ENCODE measurements around the gene TCERG1L. TPM values are rescaled to one million over a fixed set of nuclear protein-coding genes. Genes with fewer than 3 reads are reported as not detected.

Gene TCERG1L
- total RNA-seq, 1 donor from 2014 or later: 0.48 TPM

GRCh38 chr10:131207176-131207575 is 104.3 kb downstream of the TCERG1L start:
- DNase-seq (ENCODE audit: low spot score): no peak

- DNase-seq (ENCODE audit: low spot score): no peak
Measured at GRCh38 chr10:131206111-131206995, 105.2 kb downstream of the TCERG1L start.

GRCh38 chr10:131205556-131205955 is 106.0 kb downstream of the TCERG1L start:
- DNase-seq (ENCODE audit: low spot score): no peak

GRCh38 chr10:131204406-131205152 is 106.9 kb downstream of the TCERG1L start:
- DNase-seq (ENCODE audit: low spot score): no peak

- DNase-seq (ENCODE audit: low spot score): no peak
Measured at GRCh38 chr10:131203456-131204357, 107.8 kb downstream of the TCERG1L start.

GRCh38 chr10:131202990-131203389 is 108.5 kb downstream of the TCERG1L start:
- no peak for DNase-seq (ENCODE audit: low spot score)

GRCh38 chr10:131201741-131202515 is 109.6 kb downstream of the TCERG1L start:
- DNase-seq (ENCODE audit: low spot score): no peak

- no peak for DNase-seq (ENCODE audit: low spot score)
Measured at GRCh38 chr10:131200856-131201470, 110.6 kb downstream of the TCERG1L start.

- DNase-seq (ENCODE audit: low spot score): no peak
Measured at GRCh38 chr10:131199646-131200045, 111.9 kb downstream of the TCERG1L start.

- no peak for DNase-seq (ENCODE audit: low spot score)
Measured at GRCh38 chr10:131198843-131199242, 112.7 kb downstream of the TCERG1L start.

GRCh38 chr10:131198401-131198800 is 113.1 kb downstream of the TCERG1L start:
- DNase-seq (ENCODE audit: low spot score): no peak

- no peak for DNase-seq (ENCODE audit: low spot score)
Measured at GRCh38 chr10:131196176-131196885, 115.2 kb downstream of the TCERG1L start.

GRCh38 chr10:131195558-131196159 is 115.9 kb downstream of the TCERG1L start:
- DNase-seq (ENCODE audit: low spot score): no peak

GRCh38 chr10:131195116-131195515 is 116.4 kb downstream of the TCERG1L start:
- no peak for DNase-seq (ENCODE audit: low spot score)

GRCh38 chr10:131193923-131194322 is 117.6 kb downstream of the TCERG1L start:
- no peak for DNase-seq (ENCODE audit: low spot score)

- DNase-seq (ENCODE audit: low spot score): no peak
Measured at GRCh38 chr10:131188494-131188893, 123.0 kb downstream of the TCERG1L start.

- DNase-seq (ENCODE audit: low spot score): no peak
Measured at GRCh38 chr10:131187926-131188325, 123.6 kb downstream of the TCERG1L start.

GRCh38 chr10:131187274-131187673 is 124.2 kb downstream of the TCERG1L start:
- DNase-seq (ENCODE audit: low spot score): no peak

- DNase-seq (ENCODE audit: low spot score): no peak
Measured at GRCh38 chr10:131186547-131187253, 124.8 kb downstream of the TCERG1L start.

Data from umbilical cord (tissue), 2 donors.